ENCODE results near the gene GNGT1. TPM values are rescaled to one million over a fixed set of nuclear protein-coding genes. Genes with fewer than 3 reads are reported as not detected.

The GNGT1 gene
- total and polyA plus RNA-seq, 2 of the 13 experiments (the other 11 are each of a cell fraction or from before 2014, with no cell fraction given) = not detected

DNA sequence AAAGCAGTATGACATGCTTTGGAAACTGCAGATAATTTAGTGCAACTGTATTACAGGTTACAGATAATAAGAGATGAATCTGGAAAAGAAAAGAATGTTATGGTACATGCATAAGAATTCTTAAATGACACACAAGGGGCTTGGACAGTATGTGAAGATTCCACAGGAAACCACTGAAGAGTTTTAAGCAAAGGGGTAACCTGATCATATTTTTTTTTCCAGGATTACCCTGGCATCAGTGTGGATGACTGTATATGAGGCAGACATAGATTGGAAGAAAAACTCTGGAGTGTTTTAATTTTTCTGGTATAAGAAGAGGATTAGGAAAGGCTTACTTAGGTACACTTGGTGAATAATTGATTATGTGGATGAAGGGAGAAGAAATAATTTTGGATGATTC, 23.9 kb upstream of the GNGT1 start:
- H3K27ac ChIP-seq (ENCODE audit: extremely low read length, insufficient read depth, low read length) = no peak overlapping the region

More for the DNA sequence above, 23.9 kb upstream of the GNGT1 start:
- no peak overlapping the region for H3K4me3 ChIP-seq (replicated peaks in 1 of 3; ENCODE audit: insufficient read depth in 1 of 3, low read depth in 2 of 3, low read length in 3 of 3)
- FAIRE-seq (no peak), ATAC-seq (no peak), DNase-seq (ENCODE audit: low spot score) (no peak)
- no peaks in the 10 kb centered on the region for H4K20me1 ChIP-seq (ENCODE audit: insufficient read depth, low read length)
- in situ Hi-C loops (cut with HindIII; ENCODE audit: extremely low pct_ligation_motif_present, low pct_unique_long_range_greater_than_20kb) = no loop called here
- H3K79me2 ChIP-seq (ENCODE audit: insufficient read depth, low read length) = no peaks in the 10 kb centered on the region
- no peaks in the 10 kb centered on the region for H3K9me3 ChIP-seq (ENCODE audit: low read length)
- no peaks in the 10 kb centered on the region for H3K36me3 ChIP-seq (replicated peaks in 1 of 2; ENCODE audit: control insufficient read depth in 1 of 2, insufficient read depth in 2 of 2, low read length in 2 of 2)
- intact Hi-C loops (cut with micrococcal nuclease; ENCODE audit: unreplicated experiment) = no loop called here
- no peak overlapping the region for H3K4me2 ChIP-seq (ENCODE audit: low read depth, low read length)
- TF ChIP-seq ZNF446 (CRISPR knock-in tag; IDR thresholded peaks at IDR 0.05) = no peak
- no peak for TF ChIP-seq ZNF460 (CRISPR knock-in tag; IDR thresholded peaks at IDR 0.05; ENCODE audit: borderline replicate concordance)
- TF ChIP-seq CERS6 (CRISPR knock-in tag; IDR thresholded peaks at IDR 0.05) = no peak
- TF ChIP-seq FOXK1 (CRISPR knock-in tag; IDR thresholded peaks at IDR 0.05; ENCODE audit: borderline replicate concordance, low read depth) = no peak
- TF ChIP-seq ZMYM2 (CRISPR knock-in tag; IDR thresholded peaks at IDR 0.05) = no peak
- no peak for TF ChIP-seq CSRNP1 (CRISPR knock-in tag; IDR thresholded peaks at IDR 0.05)
- no peak for TF ChIP-seq SSRP1 (CRISPR knock-in tag; IDR thresholded peaks at IDR 0.05)
- TF ChIP-seq CCDC6 (CRISPR knock-in tag; IDR thresholded peaks at IDR 0.05) = no peak
- no peak for TF ChIP-seq ZNF556 (CRISPR knock-in tag; IDR thresholded peaks at IDR 0.05; ENCODE audit: borderline replicate concordance)
- TF ChIP-seq HOXA9 (CRISPR knock-in tag; IDR thresholded peaks at IDR 0.05; ENCODE audit: borderline replicate concordance) = no peak
- no peak for TF ChIP-seq SNAI1 (CRISPR knock-in tag; IDR thresholded peaks at IDR 0.05; ENCODE audit: borderline replicate concordance)
- TF ChIP-seq, protein P1, sequence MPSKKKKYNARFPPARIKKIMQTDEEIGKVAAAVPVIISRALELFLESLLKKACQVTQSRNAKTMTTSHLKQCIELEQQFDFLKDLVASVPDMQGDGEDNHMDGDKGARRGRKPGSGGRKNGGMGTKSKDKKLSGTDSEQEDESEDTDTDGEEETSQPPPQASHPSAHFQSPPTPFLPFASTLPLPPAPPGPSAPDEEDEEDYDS (CRISPR knock-in tag; IDR thresholded peaks at IDR 0.05) = no peak
- TF ChIP-seq NPAS2 (CRISPR knock-in tag; IDR thresholded peaks at IDR 0.05; ENCODE audit: borderline replicate concordance) = no peak
- no peak for TF ChIP-seq ZC3H4 (CRISPR knock-in tag; IDR thresholded peaks at IDR 0.05; ENCODE audit: borderline replicate concordance)
- ChIA-PET POLR2A (no interaction called here), CTCF (ENCODE audit: low intra/inter-chr PET ratio, low total read pairs) (no interaction called here)
- no peaks in the 10 kb centered on the region for H3K27me3 ChIP-seq (ENCODE audit: control insufficient read depth in 1 of 2, insufficient read depth in 2 of 2, low read length in 2 of 2)
- BruUV-seq (replicated peaks) = no TSS peak
- H2AFZ ChIP-seq (ENCODE audit: low read length) = no peak overlapping the region
- no peak overlapping the region for H3K9ac ChIP-seq (ENCODE audit: insufficient read depth, low read depth, low read length)
- H3K4me1 ChIP-seq (ENCODE audit: insufficient read depth, low read length) = no peaks in the 10 kb centered on the region

Measured in HepG2 (cell line).